M059J (cell line): Measurements from ENCODE around the gene NECTIN4. TPM values are rescaled to one million over a fixed set of nuclear protein-coding genes. Genes with fewer than 3 reads are reported as not detected.
"Not testable (repeated sequence)": the region's sequence is repeated elsewhere in the genome, so short reads cannot be mapped to it uniquely, and the experiment has no call there.

Source experiments
- DNase-seq: peaks from one replicate; pipeline ENCODE4 v3.0.0-alpha.2; 2012; ENCODE audit warnings: low read depth
- total RNA-seq: library from RNA; depleted of rRNA; stranded (reverse); fragments of >200 nt; shearing (Covaris generic); gene quantifications from 2 replicates; pipeline ENCODE4 v1.2.3, GENCODE V29; 2014

NECTIN4 gene
- total RNA-seq, 1 experiment from 2014 or later = not detected

DNA sequence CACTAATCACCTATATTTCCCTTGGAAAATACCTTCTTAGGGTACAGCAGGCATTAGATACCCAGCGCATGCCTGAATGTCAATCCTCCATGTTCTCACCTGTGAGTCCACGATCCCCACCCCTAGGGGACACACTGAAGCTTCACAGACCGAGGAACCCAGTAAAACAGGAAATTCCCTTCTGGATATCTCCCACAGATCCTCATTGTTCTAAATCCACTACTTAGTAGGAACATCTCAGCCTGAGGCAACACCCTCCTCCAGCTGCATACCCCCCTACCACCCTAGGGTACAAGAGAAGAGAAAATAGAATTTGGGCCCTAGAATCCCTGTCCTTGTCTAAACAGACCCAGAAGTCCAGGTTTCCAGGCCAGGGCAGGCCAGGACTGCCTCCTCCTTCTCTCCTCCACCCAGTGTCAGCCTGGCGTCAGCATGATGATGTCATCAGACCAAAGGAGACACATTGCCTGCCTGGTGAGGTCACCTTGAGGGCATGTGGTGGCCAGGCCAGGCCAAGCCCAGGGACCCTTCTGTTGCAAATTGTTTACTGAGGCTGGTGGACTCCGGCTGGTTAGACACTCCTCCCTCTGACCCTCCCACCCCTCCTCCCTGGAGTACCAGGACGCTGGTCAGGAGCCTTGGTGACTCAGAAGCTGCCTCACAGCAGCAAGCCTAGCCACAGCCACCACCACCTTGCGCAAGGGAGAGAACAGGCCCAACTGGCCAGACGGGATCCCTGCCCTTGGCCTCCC is 6.2 kb downstream of the NECTIN4 start:
- peak; percentile 94 for DNase-seq

DNA sequence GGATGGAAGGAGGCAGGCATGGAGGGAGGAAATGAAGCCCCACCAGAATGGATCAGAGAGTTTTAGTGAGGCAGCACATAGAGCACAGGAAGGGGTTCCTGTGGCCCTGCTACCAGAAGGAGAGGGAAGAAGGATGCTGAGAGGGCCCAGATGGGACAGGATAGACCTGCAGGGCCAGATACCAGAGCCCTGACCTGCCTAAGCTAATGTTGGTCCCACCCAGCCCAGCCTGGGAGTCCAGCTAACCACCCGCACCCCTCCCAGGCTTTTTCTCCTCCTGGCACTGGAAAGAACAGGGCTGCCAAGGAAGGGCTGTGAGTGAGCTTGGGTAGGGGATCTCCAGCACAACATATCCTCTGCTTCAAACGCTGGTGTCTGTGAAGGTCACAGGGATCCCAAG is 6.9 kb downstream of the NECTIN4 start:
- no peak for DNase-seq

GRCh38 chr1:161081519-161081918 is 7.8 kb downstream of the NECTIN4 start:
- no peak for DNase-seq

- no peak for DNase-seq
These were observed 8.6 kb downstream of the NECTIN4 start for GRCh38 chr1:161080441-161081405.

GRCh38 chr1:161079436-161080110 is 9.8 kb downstream of the NECTIN4 start:
- DNase-seq = no peak

GRCh38 chr1:161077426-161077825 is 11.9 kb downstream of the NECTIN4 start:
- DNase-seq = no peak

GRCh38 chr1:161076410-161076809 is 12.9 kb downstream of the NECTIN4 start:
- DNase-seq = no peak

- DNase-seq = no peak
These were observed 14.5 kb downstream of the NECTIN4 start for GRCh38 chr1:161074676-161075368.

DNA sequence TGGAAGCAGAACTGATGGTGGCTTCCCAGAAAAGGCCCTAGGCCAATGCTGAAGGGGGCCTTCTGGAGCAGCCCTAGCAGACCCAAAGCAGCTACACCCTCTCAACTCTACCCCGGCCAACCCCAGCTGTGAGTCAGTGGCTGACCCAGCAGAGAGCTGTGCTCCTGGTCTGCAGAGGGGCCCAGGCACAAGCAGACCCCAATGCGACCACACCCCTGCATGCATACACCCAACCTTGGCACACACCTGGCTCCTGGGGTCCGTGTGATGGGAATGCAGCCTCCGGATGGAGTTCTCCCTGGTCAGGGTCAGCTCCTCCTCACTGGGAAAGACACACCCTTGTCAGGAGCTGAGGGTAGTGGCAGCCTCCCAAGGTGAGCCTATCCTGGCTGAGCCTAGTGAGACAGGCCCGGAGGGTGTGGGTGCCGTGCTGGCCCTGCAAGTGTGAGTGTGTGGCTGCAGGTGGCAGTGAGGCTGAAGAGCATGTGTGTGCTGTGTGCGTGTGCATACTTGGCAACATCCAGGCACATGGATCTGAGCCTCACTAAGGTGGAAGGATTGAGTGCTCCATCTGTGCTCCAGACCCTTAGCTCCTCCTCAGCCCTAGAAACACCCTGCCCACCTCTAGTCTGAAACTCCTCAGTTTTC is 15.8 kb downstream of the NECTIN4 start:
- no peak for DNase-seq

- no peak for DNase-seq
These were observed 16.5 kb downstream of the NECTIN4 start for GRCh38 chr1:161072751-161073449.

DNA sequence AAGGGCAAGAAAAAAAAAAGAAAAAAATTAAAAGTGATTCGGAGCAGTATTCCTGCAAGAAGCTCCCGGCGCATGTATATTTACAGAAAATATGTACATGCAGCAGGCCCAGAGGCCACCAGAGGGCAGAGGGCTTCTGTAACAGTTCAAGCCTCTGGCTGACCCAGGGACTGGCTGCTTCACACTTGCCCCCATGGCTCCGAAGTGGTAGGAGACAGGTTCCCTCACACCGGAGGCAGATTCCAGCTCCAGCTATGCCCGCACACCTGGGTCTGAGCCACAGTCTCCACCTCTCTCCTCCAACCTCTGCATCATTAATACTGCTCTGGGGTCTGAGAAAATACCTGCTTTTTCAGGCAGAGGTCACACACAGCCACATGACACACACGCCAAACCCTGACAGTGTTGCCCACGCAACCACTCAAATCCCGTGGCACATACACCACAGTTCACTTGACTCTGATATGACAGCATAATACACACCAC is 17.4 kb downstream of the NECTIN4 start:
- DNase-seq = peak; percentile 46

DNA sequence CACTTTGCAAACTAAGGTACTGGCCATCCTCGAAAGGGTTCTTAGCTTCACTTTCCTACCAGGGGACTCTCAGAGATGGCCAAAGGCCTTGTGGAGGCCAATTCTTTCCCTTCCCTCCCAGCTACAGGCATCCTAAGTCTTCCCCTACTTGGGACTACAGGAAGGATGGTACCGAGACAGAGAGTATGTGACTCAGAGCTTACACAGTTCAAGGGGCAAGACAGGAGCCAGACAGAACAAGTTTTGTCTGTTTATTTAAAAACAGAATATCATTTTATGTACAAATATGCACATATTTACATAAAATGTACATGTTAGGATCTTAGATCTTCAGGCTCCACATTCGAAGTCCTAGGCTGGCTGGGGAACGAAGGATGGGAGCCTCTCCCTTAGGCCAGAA is 18.6 kb downstream of the NECTIN4 start:
- DNase-seq = no peak

DNA sequence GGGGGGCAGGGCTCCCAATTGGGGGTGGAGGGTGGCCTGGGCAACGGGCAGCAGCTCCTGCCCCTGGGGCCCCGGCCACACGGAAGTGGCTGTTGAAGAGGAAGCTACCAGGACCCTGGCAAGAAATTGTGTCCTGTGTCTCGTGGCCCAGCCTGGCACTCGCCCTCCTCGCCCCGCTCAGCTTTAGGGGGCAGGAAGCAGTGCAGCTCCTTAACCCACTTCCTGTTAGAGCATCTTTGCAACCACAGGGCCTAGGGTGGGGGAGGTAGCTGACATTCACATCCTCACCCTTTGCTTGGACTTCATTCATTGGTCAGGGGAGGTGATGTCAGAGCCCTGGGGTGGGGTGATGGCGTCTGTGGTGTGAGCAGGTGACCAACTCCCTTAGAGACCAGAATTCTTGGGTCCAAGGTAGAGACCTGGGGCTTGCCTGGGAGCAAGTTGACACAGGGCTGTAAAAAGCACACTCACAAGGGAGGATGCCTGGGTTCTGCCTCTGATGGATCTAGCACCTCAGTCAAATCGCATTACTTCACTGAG is 19.6 kb downstream of the NECTIN4 start, which contains the start of gene ARHGAP30:
Gene ARHGAP30, minus strand, starts transcription at position 161 of the 540 bp plus-strand sequence. CDS start 267 bp downstream, outside the sequence.
- peak; percentile 14 for DNase-seq

DNA sequence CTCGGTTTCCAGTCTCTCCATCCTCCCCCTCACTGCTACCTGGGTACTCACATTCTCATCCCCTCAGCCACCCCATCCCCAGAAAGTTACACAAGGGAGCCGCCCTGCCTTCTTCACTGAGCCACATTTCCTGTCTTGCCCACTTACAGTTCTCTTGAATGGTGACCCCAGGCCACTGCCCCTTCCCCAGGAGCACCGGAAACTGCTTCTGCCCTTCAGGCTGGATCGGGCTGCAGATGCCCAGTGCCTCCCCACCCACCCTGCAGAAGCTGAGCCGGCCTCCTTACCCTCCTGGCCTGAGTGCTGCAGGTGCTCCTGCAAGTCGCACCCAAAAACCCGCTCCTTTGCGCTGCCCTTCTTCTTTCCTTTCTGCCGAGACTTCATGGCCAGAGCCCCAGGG is 20.1 kb downstream of the NECTIN4 start:
- no peak for DNase-seq

DNA sequence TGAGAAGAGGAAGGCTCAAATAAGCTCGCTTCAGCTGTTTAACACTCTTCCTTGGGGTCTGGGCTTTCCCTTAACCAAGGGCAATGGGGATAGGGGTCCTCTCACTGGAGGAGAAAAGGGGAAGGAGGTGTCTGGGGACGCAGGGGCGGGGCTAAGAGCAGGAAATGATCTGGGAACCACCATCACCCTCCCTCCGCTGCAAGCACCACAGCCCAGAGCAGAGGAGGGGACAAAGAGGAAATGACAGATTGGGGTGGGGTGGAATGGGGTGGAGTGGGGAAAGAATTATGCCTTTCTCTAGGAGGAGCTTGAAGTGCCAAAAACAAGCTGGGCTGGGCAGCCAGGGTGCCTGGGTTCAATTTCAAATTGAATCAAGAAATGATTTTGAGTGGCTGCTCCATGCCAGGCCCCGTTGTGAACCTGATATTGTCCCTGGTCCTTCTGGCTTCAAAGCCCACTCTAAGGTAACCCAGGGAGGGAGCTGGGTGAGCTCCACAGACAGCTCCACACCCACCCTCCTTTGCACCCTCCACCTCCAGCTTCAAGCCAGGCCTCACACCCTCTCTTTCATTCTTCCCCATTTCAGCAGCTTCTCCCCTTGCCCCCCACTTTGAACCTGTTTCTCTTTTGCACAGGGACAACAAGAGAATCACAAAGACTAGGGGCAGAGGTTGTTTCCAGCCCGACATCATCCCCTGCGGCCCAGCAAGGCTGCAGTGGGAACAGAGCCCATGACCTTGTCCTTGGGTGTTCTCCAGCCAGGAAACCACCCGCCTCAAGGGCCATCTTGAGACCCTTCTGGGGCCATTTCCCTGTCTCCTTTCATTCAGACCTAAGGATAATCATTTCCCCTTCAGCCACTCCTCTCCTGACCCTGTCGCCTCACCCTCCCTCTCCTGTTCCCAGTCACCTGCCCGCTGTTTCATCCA is 20.8 kb downstream of the NECTIN4 start:
- DNase-seq = no peak

GRCh38 chr1:161066694-161067093 is 22.7 kb downstream of the NECTIN4 start:
- no peak for DNase-seq

GRCh38 chr1:161065681-161066080 is 23.7 kb downstream of the NECTIN4 start:
- DNase-seq = not testable (repeated sequence)

DNA sequence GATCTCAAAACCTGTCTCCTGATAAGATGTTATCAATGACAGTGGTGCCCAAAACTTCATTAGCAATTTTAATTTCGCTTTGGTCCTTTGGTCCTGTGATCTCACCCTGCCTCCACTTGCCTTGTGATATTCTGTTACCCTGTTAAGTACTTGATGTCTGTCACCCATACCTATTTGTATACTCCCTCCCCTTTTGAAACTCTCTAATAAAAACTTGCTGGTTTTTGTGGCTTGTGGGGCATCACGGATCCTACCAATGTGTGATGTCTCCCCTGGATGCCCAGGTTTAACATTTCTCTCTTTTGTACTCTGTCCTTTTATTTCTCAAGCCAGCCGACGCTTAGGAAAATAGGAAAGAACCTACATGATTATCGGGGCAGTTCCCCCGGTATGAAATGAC is 25.4 kb downstream of the NECTIN4 start:
- DNase-seq = not testable (repeated sequence)

- no peak for DNase-seq
These were observed 27.9 kb downstream of the NECTIN4 start for GRCh38 chr1:161061419-161061818.
